Kidney (tissue), 14 donors: ENCODE data around the gene DSE. TPM values are rescaled to one million over a fixed set of nuclear protein-coding genes. Genes with fewer than 3 reads are reported as not detected.

Experiments
- DNase-seq, 5 donors: peaks; one replicate each; pipeline ENCODE4 v3.0.0-alpha.2; 2013 to 2020
- FAIRE-seq: peaks from 2 replicates; lab custom pipeline; 2012; peaks lifted over from hg19 to GRCh38; lab: Jason Lieb, UNC
- H3K27ac ChIP-seq, 2 donors: one replicate each; pipeline ENCODE4 v1.7.0; 2013; ENCODE audit warnings: low read depth in 2 of 2, low read length in 2 of 2, inconsistent platforms in 1 of 2
- H3K27me3 ChIP-seq: one replicate; pipeline ENCODE4 v1.7.1; 2013; ENCODE audit warnings: low read length, inconsistent platforms; ENCODE audit not compliant: control insufficient read depth, insufficient read depth
- H3K36me3 ChIP-seq, 3 donors: one replicate each; pipeline versions ENCODE4 v1.7.0 to v1.7.1; 2013; ENCODE audit warnings: low read length in 3 of 3, control low read depth in 1 of 3, inconsistent platforms in 1 of 3; ENCODE audit not compliant: insufficient read depth in 3 of 3, control insufficient read depth in 2 of 3
- H3K4me1 ChIP-seq, 3 donors: one replicate each; pipeline versions ENCODE4 v1.7.0 to v1.7.1; 2013; ENCODE audit warnings: low read length in 3 of 3, inconsistent platforms in 1 of 3, low read depth in 1 of 3; ENCODE audit not compliant: control insufficient read depth in 2 of 3, insufficient read depth in 2 of 3
- H3K4me3 ChIP-seq, 3 donors: one replicate each; pipeline versions ENCODE4 v1.7.0 to v1.8.1; 2013; ENCODE audit warnings: low read length in 3 of 3, control low read depth in 1 of 3, inconsistent platforms in 1 of 3
- H3K9ac ChIP-seq, 3 donors: one replicate each; pipeline versions ENCODE4 v1.7.0 to v1.7.1; 2013; ENCODE audit warnings: low read length in 3 of 3, control low read depth in 1 of 3, inconsistent platforms in 1 of 3
- H3K9me3 ChIP-seq, 3 donors: one replicate each; pipeline versions ENCODE4 v1.7.0 to v1.7.1; 2013; ENCODE audit warnings: low read length in 3 of 3, control low read depth in 1 of 3, inconsistent platforms in 1 of 3; ENCODE audit not compliant: control insufficient read depth in 2 of 3, insufficient read depth in 1 of 3
- intact Hi-C: fragments of 100-400 bp; cut with DNase I; formaldehyde crosslinking; loops from one replicate; pipeline ENCODE4 v1.11.1; 2022
- polyA plus RNA-seq: library from polyadenylated mRNA; stranded (reverse); fragments of 350-450 nt; fragmentation: Illumina TruSeq; extraction: RNeasy Lipid Tissue Mini Kit (QIAGEN cat#74804); gene quantifications from one replicate; pipeline ENCODE4 v1.2.3, GENCODE V29; 2014; ENCODE audit warnings: low read depth, low replicate concordance; ENCODE audit not compliant: insufficient read depth
- total RNA-seq: library from RNA; stranded (reverse); fragmentation: NEBNext Ultra II Directional; extraction: Animal tissue kit (Norgen Biotek cat#: 25700); gene quantifications from one replicate; pipeline ENCODE4 v1.2.1, GENCODE V29; 2021
- TF ChIP-seq, protein P1 (sequence below): IDR thresholded peaks from 3 replicates; pipeline ENCODE4 v1.5.1; 2012; ENCODE audit warnings: mild to moderate bottlenecking, moderate library complexity, borderline replicate concordance; ENCODE audit not compliant: insufficient read depth; ENCODE audit errors: extremely low read depth
- donor health status: control.
- donor health status: control.
- donor health status: control.
- donor health status: control.
- donor health status: control.
- donor health status: DM: yes; HTN: yes; CAD: no.
- donor health status: Normal renal cell carcinoma (clear cell type).

Gene DSE
- total and polyA plus RNA-seq, 2 donors from 2014 or later, result 6.9 to 47.7 TPM

DNA sequence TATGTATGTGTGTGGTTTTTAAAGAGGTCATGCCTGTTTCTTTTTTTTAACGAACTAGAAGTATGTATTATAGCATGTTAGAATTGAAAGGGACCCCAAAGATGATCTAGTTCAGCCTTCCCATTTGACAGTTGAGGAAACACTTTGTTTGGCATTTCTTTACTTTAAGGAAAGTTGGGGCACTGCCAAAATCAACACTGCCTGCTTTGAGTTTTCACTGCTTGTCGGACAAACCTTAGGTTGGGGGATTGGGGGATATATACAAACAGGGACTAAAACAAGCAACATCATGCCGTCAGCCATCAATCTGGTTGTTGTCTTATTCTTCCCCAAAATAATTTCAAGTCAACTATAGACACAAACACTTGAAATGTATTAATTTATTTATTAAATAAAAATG, 76.3 kb downstream of the DSE start:
- H3K9ac ChIP-seq, result no peak overlapping the region
- no peak overlapping the region for H3K4me3 ChIP-seq
- no peak for FAIRE-seq
- H3K27me3 ChIP-seq, result no peaks in the 10 kb centered on the region
- intact Hi-C loops, result no loop called here
- no peaks in the 10 kb centered on the region for H3K9me3 ChIP-seq
- H3K4me1 ChIP-seq, result no peaks in the 10 kb centered on the region
- H3K36me3 ChIP-seq, result no peaks in the 10 kb centered on the region
- no peak overlapping the region for H3K27ac ChIP-seq
- TF ChIP-seq, protein P1, sequence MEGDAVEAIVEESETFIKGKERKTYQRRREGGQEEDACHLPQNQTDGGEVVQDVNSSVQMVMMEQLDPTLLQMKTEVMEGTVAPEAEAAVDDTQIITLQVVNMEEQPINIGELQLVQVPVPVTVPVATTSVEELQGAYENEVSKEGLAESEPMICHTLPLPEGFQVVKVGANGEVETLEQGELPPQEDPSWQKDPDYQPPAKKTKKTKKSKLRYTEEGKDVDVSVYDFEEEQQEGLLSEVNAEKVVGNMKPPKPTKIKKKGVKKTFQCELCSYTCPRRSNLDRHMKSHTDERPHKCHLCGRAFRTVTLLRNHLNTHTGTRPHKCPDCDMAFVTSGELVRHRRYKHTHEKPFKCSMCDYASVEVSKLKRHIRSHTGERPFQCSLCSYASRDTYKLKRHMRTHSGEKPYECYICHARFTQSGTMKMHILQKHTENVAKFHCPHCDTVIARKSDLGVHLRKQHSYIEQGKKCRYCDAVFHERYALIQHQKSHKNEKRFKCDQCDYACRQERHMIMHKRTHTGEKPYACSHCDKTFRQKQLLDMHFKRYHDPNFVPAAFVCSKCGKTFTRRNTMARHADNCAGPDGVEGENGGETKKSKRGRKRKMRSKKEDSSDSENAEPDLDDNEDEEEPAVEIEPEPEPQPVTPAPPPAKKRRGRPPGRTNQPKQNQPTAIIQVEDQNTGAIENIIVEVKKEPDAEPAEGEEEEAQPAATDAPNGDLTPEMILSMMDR, result no peak
- DNase-seq, result peak in 1 of 5 donors; percentile 37

DNA sequence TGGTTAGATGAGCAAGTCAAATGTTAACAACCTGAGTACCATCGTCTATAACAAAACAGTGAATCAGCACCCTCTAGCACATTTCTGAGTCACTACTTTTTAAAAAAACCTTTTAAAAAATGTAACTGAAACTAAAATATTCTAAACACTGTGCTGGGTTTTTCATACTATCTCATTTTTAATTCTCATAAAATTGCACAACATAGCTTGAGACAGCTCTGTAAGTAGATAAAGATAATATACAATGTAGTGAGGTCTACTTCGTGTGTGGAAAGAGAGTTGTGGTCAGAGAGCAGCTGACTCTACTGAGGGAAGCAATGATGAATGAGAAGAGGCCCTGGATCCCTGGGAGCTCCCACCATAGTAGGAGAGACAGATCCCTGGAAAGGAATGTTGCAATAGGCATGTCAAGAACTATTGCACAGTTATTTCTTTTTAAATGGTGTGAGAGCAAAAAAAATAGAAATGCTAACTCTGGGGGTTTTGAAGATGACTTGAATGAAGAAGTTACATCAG, 76.8 kb downstream of the DSE start:
- H3K4me3 ChIP-seq, result no peak overlapping the region
- intact Hi-C loops, result no loop called here
- H3K36me3 ChIP-seq, result no peaks in the 10 kb centered on the region
- FAIRE-seq (peak; percentile 27), DNase-seq (no peak)
- no peak overlapping the region for H3K9ac ChIP-seq
- no peaks in the 10 kb centered on the region for H3K4me1 ChIP-seq
- no peaks in the 10 kb centered on the region for H3K27me3 ChIP-seq
- no peaks in the 10 kb centered on the region for H3K9me3 ChIP-seq
- H3K27ac ChIP-seq, result no peak overlapping the region
- TF ChIP-seq, protein P1, result peak; percentile 8

DNA sequence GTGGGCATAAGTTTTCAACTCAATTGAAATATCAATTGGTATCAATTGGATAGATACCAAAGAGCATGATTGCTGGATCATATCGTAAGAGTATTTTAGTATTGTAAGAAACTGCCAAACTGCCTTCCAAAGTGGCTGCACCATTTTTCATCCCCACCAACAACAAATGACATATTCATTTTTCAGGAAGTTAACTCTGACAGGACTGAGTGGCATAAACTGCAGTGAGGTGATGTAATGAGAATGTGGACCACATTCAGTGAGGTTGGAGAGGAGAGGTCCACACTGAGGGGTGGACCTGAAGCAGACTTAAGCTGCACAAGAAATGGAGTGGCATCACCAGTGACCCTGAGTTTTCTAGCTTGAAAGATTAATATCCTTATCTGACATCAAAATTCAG, 78.8 kb downstream of the DSE start:
- no peaks in the 10 kb centered on the region for H3K36me3 ChIP-seq
- H3K27me3 ChIP-seq, result no peaks in the 10 kb centered on the region
- FAIRE-seq (no peak), DNase-seq (no peak)
- H3K27ac ChIP-seq, result no peak overlapping the region
- no peaks in the 10 kb centered on the region for H3K4me1 ChIP-seq
- intact Hi-C loops, result no loop called here
- no peak overlapping the region for H3K4me3 ChIP-seq
- H3K9ac ChIP-seq, result no peak overlapping the region
- no peaks in the 10 kb centered on the region for H3K9me3 ChIP-seq
- TF ChIP-seq, protein P1, result no peak

DNA sequence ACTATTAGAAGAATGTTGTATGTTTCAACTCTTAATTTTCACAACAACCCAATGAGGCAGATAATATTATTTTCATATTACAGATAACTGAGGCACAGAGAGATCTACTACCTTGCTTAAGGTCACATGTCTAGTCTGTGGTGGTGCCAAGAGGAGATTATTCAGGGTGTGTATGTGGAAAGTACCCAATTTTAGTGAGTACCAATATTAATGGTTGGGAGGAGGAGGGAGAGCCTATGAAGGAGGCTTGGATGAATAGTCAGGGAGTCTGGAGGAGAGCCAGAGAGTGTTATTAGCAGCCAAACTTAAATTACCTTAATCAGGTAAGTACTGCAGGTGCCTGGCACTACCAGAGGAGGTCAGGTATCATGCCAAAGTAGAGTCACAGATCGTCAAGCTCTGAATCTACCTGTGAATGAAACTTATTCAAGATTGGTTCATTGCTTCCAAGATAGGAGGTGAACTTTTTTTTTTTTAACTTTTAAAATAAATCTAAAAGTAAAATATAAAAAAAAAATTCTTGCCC, 79.5 kb downstream of the DSE start:
- no peak overlapping the region for H3K27ac ChIP-seq
- H3K9ac ChIP-seq, result no peak overlapping the region
- intact Hi-C loops, result no loop called here
- DNase-seq (no peak), FAIRE-seq (no peak)
- TF ChIP-seq, protein P1, result no peak
- no peaks in the 10 kb centered on the region for H3K27me3 ChIP-seq
- H3K36me3 ChIP-seq, result no peaks in the 10 kb centered on the region
- no peaks in the 10 kb centered on the region for H3K9me3 ChIP-seq
- no peak overlapping the region for H3K4me3 ChIP-seq
- no peaks in the 10 kb centered on the region for H3K4me1 ChIP-seq
